HG02970 (cell line): Measurements from ENCODE around the gene BET1L.
"Not testable (repeated sequence)": the region's sequence is repeated elsewhere in the genome, so short reads cannot be mapped to it uniquely, and the experiment has no call there.

Experiments
- ATAC-seq: cut with Tn5 transposase; IDR thresholded peaks from one replicate; pipeline ENCODE4 v1.9.1; 2021; ENCODE audit warnings: mild to moderate bottlenecking, moderate library complexity, moderate number of reproducible peaks; ENCODE audit not compliant: unreplicated experiment, low FRiP score

Gene BET1L, protein sequence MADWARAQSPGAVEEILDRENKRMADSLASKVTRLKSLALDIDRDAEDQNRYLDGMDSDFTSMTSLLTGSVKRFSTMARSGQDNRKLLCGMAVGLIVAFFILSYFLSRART

GRCh38 chr11:207208-207862 lies at the start of gene BET1L, which contains the start of gene RIC8A:
Gene BET1L, minus strand, starts transcription at chr11:207399. Its CDS starts 78 bp downstream, at chr11:207321.
Gene RIC8A, plus strand, starts transcription at chr11:207708. Its CDS starts 1,147 bp downstream, at chr11:208855.
- peak; percentile 91 for ATAC-seq

- ATAC-seq, result no peak
Observed at GRCh38 chr11:255816-256215, 48.6 kb upstream of the BET1L start.

GRCh38 chr11:255176-255575 lies 48.0 kb upstream of the BET1L start:
- no peak for ATAC-seq

DNA sequence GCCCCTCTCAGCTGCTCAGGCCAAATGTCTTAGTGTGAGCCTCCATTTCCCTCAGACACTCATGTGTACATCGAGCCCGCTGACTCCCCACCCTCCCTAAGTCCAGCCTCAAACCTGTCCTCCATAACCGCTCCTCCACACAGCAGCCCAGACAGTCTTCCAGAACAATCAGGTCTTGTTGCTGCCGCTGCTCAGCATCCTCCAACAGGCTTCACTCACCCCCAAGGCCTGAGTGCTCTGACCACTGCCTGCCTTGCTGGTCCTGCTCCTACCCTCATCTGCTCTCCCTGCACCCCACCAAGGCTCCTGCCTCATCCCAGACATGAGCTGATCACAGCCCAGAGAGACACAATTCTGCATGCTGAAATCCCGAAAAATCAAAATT lies 46.7 kb upstream of the BET1L start:
- no peak for ATAC-seq

- no peak for ATAC-seq
Observed at GRCh38 chr11:253160-253885, 46.1 kb upstream of the BET1L start.

- no peak for ATAC-seq
Observed at GRCh38 chr11:252666-253065, 45.5 kb upstream of the BET1L start.

- ATAC-seq, result no peak
Observed at GRCh38 chr11:251550-251949, 44.4 kb upstream of the BET1L start.

DNA sequence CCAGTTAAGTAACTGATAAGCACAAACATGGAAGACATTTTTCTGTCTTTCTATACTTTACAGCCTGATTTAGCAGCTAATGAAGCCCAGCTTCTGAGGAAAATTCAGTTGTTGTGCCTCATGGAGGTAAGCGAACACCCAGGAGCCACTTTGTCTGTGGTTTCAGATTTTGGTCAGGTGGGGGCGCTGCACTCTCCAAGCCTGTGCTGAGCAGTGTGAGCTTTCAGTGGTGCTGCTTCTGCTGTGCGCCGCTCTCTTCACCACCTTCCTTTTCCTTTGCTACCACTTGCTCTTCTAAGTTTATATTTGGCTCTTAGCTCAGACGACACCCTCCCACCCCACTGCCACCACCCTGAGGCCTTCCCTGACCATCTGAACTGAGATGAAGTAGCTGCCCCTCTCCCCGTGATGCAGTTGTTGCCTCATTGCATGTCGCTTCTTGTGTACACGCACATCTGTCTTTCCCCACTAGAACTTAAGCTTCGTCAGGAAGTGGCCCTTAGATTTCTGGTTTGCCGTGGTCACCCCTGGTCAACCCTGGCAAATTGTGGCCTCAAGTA lies 43.6 kb upstream of the BET1L start:
- no peak for ATAC-seq

DNA sequence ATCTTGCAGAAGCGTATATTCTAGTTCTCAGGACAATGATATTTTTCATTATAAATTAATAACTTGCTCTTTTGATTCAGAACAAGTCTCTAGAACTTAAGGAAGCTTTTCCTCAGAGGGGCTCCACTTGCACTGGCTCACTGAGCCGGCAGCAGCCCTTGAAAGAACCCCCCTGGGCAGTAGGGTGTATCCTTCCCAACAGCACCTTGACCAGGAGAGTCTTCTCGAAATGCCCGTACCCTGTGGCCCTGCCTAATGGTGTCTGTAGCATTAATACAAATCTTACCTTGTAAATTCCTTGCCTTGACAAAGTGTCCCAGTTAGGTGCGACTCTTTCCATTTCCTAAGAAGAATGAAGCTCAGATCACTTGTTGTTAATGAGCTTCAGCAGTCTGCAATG lies 43.1 kb upstream of the BET1L start:
- ATAC-seq, result no peak

- ATAC-seq, result no peak
Observed at GRCh38 chr11:249062-249461, 41.9 kb upstream of the BET1L start.

DNA sequence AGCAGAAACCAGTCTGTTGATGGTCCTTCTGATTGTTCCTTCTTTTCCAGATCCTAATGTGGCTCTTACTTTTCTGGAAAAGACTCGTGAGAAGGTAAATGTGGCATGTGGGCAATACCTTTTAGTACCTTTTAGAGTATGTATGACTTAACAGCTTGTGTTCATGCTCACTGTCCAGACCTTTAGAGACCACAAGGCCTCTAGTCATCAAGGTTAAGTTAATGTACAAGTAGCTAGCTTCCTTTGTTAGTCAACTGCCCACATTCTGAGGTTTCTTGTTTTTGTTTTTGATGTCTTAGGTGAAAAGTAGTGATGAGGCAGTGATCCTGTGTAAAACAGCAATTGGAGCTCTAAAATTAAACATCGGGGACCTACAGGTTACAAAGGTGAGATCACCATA lies 37.2 kb upstream of the BET1L start:
- ATAC-seq, result no peak

DNA sequence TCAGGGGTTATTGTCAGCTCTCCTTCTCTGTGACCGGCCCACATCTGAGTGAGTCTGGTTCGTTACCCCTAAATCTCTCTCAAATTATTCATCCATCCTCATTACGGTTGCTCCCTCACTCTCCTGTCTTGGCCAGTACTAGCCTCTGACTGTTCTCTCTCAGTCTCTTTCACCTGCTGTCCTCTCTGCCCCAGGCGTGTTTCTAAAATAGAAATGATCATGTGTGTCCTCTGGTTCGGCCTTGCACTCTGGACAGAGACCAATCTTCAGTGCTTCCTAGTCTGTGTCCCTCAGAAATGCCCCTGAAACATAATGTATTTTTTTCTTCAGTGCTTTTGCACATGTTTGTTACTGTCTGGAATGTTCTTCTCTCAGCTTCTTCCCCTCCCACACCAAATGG lies 34.4 kb upstream of the BET1L start:
- ATAC-seq, result no peak

DNA sequence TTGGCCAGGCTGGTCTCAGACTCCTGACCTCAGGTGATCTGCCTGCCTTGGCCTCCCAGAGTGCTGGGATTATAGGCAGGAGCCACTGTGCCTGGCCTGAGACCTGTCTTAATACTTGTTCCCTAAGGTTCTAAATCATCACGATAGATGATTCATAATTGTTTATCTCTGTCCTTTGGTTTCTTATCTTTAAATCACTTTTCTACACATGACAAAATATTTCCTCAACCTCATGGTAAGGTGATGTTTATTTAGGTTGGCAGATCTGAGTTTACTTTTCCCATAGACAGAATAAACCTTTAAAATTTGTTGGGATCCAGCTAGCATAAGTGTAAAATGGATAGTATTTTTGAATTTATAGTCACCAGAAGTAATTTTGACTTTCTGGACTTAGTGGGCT lies 33.1 kb upstream of the BET1L start:
- no peak for ATAC-seq

DNA sequence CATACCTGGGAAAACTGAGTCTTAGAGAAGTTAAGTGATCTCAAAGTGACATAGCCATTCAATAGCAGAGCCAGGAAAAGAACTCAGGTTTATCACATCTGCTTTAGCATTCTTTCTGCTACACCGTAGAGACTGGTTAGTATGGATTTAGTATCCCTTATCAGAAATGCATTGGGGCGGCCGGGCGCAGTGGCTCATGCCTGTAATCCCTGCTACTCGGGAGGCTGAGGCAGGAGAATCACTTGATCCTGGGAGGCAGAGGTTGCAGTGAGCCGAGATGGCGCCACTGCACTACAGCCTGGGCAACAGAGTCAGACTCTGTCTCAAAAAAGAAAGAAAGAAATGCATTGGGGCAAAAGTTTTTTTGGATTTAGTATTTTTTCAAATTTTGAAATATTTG lies 31.1 kb upstream of the BET1L start:
- ATAC-seq, result not testable (repeated sequence)

- ATAC-seq, result peak; percentile 73
Observed at GRCh38 chr11:236774-237767, 29.9 kb upstream of the BET1L start, which contains the start of gene PSMD13. Gene PSMD13, plus strand, starts transcription at chr11:236976. Its CDS starts 74 bp downstream, at chr11:237050.

DNA sequence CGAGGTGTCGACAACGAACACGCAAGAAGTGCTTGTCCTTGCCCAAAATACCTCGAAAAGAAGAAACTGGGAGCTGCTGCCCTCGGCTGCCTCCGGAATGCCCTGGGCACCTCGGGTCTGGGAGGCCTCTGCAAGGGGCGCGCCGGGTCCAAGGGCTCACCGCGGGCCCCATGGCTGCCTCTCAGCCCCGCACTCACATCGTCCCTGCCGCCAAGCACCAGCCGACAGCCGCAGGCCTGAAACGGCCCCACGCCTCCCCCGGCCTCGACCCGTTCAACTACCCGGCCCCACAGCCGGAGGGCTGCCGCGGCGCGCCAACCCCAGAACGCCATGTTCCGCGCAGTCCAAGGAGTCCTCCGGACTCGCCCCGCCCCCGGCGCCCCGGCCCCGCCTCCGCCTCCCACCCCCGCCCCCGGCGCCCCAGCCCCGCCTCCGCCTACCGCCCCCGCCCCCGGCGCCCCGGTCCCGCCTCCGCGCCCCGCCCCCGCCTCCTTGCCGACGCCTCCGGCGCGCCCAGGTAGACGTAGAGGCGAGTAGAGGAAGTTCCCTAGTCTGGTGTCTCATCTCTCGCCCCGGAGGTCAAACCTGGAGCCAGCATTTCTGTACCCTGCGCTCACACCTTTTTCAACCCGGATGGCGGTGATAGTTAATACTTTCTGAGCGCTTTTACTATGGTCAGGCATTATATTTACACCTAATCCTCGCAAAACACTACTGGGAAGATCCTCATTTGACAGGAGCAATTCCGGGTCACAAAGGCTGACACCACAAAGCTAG lies 29.0 kb upstream of the BET1L start, which contains the start of gene SIRT3:
TSS of gene SIRT3 (minus strand) at position 346 of the 777 bp plus-strand sequence. CDS start at position 332, 14 bp downstream.
- peak; percentile 75 for ATAC-seq

DNA sequence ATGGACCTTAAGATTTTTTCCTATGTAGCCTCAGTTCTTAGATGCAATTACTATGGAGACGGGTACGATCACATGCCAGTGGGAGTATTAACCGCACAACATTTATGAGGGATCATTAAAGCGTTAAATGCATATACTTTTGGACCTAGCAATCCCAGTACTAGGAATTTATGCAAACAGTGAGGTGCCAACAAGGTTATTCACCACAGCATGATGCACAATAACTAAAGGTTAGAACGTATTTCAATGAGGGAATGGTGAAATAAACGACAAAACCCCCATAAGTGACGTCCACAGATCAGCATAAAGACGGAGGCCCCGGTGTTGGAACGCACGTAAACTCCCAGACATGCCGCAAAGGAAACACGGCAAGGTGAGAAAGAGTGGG lies 28.4 kb upstream of the BET1L start:
- no peak for ATAC-seq

- ATAC-seq, result no peak
Observed at GRCh38 chr11:235180-235579, 28.0 kb upstream of the BET1L start.

GRCh38 chr11:232783-233565 lies 25.8 kb upstream of the BET1L start:
- ATAC-seq, result no peak
